NCI-H2029 (cell line): ENCODE results near the gene SH2D3A.
"Not testable (repeated sequence)": the region's sequence is repeated elsewhere in the genome, so short reads cannot be mapped to it uniquely, and the experiment has no call there.

Experiments
- DNase-seq: peaks from one replicate; lab custom pipeline; 2025; lab: John Stamatoyannopoulos, UW

SH2D3A gene

DNA sequence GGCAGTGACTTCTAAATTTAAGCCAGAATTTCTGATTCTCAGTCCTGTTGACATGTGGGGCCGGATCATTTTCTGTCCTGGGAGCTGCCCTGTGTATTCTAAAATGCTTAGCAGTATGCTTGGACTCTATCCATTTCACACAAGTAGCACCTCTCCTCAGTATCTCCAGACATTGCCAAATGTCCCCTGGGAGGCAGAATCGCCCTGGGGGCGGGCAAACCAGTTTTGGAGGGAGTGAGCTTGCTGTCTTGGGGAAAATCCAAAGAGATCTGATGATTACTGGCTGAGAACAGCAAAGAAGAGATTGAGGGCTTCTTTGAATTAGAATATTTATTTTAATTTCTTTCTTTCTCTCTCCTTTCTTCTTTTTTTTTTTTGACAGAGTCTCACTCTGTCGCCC is 21.7 kb upstream of the SH2D3A start:
- no peak for DNase-seq

DNA sequence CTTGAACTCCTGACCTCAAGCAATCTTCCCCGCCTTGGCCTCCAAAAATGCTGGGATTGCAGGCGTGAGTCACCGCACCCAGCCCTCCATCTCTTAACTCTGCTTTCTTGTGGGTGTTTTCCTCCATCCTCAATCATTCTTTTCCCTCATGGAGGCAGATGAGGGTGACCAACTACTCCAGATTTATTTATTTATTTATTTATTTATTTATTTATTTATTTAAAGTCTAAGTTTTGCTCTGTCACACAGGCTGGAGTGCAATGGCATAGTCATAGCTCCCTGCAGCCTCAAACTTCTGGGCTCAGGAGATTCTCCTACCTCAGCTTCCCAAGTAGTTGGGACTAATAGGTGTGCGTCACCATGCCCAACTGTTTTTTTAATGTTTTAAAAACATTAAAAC is 20.2 kb upstream of the SH2D3A start:
- DNase-seq = no peak

DNA sequence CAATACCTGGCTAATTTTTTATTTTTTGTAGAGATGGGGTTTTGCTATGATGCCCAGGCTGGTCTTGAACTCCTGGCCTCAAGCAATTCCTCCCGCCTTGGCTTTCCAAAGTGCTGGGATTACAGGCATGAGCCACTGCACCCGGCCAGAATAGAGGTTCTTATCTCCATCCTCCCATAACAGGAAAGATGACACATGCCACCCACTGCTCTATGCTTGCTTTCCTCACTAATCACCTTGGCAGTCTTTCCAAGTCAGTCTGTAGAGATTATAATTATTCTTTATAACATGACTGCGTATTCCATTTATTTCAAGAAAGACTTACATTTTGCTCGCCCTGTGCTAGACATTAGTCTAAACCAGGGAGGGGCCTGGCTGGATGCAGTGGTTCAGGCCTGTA is 12.0 kb upstream of the SH2D3A start:
- DNase-seq = no peak

DNA sequence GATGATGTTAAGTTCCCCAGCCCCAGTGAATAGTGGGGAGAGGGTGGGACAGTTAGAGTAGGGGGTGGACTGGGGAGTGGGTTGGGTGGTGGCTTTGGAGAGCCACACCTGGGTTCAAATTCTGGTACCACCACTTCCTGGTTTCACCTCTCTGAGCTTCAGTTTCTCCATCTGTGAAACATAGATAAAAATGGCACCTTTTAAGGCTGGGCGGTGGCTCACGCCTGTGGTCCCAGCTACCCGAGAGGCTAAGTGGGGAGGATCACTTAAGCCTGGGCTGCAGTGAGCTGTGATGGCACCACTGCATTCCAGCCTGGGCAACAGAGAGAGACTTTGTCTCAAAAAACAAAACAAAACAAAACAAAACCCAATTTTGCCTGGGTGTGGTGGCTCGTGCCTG is 11.2 kb upstream of the SH2D3A start:
- no peak for DNase-seq

DNA sequence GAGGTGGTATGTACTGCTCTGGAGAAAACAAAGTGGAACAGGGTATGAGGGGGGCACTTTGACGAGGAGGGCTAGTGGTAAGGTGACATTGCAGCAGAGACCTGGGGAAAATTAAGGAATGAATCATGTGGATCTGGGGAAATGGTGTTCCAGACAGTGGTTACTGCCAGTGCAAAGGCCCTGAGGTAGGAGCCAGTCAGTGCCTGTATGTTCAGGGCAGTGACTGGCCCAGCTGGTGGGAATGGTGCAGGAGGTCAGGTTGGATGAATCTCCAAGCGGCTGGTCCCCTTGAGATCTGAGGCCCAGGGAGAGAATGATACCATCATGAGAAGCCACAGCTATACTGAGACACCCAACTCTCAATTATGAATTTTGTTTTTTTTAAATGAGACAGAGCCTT is 10.2 kb upstream of the SH2D3A start:
- DNase-seq = no peak

DNA sequence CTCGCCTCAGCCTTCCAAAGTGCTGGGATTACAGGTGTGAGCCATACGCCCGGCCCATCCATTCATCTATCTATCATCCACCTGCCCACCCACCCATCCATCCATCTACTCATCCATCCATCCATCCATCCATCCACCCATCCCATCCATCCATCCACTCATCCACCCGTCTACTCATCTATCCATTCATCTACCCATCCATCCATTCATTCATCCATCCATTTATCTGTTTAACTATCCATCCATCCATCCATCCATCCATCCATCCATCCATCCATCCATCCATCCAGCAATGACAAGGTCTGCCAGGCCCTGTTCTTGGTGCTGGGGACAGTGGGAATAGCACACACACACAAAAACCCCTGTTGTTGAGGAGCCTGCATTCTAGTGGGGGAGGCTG is 9.8 kb upstream of the SH2D3A start:
- DNase-seq = no peak

DNA sequence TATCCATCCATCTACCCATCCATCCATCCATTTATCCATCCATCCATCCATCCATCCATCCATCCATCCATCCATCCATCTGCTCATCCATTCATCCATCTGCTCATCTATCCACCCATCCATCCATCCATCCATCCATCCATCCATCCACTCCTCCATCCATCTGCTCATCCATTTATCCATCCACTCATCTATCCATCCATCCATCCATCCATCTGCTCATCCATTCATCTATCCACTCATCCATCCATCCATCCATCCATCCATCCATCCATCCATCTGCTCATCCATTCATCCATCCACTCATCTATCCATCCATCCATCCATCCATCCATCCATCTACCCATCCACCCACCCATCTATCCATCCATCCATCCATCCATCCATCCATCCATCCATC is 8.8 kb upstream of the SH2D3A start:
- DNase-seq = not testable (repeated sequence)

DNA sequence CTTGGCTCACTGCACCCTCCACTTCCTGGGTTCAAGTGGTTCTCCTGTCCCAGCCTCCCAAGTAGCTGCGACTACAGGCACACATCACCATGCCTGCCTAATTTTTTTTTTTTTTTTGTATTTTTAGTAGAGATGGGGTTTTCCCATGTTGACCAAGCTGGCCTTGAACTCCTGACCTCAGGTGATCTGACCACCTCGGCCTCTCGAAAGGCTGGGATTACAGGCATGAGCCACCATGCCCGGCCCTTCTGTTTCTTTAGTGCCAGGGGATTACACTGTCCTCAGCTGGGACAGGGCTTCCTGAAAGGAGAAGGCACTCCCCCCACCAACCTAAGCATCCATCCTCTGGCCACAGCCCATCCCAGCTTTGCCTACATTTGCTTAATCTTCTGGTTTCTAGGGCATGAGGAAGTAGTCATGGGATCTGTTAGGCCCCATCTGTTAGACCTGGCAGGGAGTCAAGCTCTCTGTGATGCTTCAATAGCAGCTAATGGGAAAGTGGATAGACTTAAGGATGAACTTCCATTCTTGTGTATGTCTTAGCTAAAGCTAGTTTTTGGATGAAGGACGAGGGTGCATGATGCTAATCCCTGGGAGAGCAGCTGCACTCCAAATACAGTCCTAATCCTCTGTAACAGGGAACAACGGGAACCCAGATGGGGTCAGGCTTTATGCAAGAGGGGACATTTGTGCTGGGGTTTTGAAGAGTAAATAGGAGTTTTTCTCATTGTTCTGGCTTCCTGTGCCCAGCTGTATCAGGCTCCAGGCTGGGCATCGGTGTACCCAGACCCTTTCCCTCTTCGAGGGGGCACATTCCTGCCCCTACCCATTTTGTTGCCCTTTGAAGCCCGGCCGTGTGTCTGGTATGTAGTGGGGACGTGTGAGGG is 7.8 kb upstream of the SH2D3A start:
- DNase-seq = no peak

DNA sequence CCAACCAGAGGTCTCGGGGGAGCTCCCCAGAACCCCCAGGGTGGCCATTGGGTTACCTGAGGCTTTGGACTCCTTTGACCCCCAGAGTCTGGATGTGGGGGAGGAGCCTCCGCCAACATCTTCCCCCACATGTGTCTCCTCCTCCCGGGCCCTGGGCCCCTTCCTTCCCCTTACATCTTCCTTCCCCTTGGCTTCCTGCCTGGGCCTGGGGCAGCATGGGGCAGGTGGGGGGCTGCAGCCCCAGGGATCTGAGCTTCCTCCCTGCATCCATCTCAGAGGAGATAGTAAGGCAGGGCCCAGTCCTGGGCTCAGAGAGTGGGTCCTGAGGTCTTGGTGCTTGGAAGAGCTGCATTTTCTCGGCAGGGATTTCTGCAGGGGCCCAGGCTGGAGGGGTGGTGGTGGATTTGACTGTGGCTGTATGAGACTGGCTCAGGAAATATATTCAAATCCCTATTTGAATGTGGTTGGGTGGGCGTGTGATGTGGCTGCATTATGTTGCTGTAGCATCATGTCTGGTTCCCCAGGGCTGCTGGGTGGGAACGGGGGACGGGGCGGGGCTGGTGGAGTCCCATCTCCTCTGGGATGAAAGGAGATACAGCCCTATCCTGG is 6.2 kb upstream of the SH2D3A start:
- no peak for DNase-seq

DNA sequence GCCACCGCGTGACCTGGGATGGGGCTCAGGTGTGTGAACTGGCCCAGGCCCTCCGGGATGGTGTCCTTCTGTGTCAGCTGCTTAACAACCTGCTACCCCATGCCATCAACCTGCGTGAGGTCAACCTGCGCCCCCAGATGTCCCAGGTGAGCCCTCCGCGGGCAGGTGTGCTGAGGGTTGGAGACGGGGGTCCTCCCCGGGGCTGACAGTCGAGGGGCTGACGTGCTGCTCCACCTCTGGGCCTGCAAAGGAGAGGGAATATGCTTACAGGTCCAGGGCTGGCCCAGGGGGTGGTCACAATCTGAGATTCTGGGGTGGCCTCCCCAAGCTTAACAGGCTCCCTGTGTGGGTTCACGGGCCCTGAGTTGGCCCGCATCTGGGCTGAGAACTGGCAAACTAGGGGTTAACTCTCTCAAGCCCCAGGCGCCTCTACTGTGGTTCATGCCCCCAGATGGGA is 5.7 kb upstream of the SH2D3A start:
- no peak for DNase-seq

DNA sequence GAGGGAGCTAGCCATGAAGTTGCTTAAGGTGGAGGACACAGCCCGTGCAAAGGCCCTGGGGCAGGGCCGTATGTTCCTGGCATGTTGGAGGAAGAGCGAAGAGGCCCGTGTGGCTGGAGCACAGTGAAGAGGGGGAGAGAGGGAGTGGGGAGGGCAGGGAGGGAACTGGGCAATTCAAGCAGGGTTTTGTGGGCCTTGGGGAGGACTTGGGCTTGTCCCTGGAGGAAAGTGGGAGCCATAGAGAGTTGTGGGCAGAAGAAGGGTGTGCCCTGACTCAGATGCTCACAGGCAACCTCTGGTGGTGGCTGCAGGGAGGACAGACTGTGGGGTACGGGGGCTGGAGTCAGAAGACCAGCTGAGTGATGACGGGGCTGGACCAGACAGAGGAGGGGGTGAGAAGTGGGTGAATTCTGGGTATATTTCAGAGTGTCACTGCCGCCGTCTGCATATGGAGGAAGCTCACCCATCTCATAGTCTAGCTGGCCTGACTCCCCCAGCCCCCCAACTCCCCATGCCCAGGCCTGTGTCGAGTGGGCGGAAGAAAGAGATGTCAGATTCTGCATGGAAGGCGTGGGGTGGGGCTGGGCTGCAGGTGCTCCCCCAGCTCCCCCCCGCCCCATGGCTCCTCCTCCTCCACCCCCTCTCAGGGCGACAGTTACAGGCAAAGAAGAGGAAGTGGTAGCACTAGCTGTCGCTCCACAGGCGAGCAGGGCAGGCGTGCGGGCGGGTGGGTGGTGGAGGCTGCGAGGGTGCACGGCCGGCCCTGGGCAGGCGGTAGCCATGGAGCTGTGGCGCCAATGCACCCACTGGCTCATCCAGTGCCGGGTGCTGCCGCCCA is 5.0 kb upstream of the SH2D3A start, which contains the start of gene VAV1:
Gene VAV1, plus strand, starts transcription at position 681 of the 838 bp plus-strand sequence. Its CDS starts 100 bp downstream, at position 781.
- DNase-seq = no peak

DNA sequence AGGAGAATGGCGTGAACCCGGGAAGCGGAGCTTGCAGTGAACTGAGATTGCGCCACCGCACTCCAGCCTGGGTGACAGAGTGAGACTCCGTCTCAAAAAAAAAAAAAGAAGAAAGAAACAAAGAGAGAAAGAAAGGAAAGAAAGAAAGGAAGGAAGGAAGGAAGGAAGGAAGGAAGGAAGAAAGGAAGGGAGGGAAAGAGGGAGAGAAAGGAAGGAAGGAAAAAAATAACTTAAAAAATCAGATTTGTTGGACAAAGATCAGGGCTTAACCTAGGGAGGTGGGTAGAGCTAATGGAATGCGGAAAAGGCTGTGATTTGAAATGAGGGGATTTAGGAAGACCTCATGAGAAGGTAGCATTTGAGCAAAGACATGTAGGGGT is 4.4 kb upstream of the SH2D3A start:
- not testable (repeated sequence) for DNase-seq

DNA sequence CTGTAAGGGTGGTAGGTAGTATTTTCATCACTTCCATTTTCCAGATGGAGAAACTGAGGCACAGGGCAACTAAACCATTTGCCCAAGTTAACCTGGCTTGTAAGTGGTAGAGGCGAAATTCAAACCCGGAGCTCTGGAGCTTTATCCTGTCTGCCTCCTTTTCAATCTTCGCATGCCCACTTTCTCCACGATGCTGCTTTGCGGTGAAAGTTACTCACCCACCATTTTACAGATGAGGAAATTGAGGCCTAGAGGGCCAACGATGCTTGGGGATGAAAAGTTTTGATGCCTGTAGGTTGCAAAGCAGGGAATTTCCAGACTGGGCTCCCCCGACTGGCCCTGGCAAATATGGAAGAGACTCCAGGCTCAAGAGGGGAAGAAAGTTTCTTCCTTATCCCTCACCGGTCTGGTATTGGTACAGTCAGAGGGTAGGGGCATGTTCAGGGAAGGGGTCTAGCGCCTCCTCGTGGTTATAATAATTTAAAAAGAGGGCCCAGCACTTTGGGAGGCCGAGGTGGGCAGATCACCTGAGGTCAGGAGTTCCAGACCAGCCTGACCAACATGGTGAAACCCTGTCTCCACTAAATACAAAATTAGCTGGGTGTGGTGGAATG is 1.9 kb upstream of the SH2D3A start:
- DNase-seq = no peak

DNA sequence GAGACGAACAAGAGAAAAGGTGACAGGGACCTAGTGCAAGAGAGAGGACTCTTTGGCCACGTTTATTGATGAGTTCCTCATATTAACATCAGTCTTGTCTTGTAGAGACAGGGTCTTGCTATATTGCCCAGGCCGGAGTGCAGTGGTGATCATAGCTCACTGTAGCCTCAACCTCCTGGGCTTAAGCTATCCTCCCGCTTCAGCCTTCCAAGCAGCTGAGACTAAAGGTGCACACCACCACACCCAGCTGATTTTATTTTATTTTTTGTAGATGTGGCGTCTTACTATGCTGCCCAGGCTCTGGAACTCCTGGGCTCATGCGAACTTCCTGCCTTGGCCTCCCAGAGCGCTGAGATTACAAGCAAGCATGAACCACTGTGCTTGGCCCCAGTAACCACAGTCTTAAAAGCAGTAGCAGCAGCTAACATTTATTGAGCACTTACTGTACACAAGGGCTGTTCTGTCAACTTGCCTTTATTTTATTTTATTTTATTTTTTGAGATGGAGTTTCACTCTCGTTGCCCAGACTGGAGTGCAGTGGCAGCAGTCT is 1.1 kb upstream of the SH2D3A start:
- DNase-seq = no peak

DNA sequence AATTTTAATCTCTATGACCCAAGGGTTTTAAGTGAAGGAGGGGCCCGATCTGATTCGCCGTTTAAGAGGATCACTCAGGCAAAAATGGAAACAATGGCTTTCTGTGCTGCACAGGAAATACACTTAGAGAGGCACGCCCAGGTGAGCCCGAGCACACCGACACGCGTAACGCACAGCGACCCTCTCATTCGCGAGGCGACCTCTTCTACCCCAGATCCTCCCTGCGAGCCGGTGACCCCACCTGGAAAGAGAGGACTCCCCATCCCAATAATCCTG is 216 bp downstream of the SH2D3A start:
- peak; percentile 45 for DNase-seq

DNA sequence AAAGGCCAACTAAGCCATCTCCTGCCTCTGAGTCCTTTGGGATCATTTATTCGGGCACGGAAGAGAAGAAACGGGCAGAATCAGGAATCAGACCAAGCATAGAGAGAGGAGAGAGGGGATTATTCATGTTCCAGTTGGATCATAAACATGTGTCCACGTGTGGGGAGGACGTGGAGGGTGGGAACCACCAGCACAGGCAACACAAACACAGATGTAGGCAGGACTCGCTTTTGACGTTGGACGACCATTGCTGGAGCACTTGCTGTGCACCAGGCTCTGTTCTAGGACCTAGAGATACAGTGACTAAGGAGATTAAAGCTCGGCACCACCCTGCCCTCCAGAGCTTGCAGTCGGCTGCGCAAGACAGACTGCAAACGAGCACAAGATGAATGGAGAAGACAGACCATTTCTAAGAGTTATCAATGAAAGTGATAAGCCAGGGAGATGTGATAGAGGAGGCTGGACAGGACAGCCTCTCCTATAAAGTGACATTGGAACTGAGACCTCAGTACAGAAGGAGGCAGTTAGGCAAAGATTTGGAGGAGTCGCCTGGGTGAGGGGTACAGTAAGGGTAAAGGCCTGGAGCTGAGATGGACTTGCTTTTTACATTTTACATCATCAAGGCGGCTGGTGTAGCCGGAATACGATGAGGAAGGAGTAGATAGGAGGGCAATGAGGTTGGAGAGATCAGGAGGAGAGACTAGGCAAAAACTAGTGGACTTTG is 716 bp downstream of the SH2D3A start:
- DNase-seq = no peak

DNA sequence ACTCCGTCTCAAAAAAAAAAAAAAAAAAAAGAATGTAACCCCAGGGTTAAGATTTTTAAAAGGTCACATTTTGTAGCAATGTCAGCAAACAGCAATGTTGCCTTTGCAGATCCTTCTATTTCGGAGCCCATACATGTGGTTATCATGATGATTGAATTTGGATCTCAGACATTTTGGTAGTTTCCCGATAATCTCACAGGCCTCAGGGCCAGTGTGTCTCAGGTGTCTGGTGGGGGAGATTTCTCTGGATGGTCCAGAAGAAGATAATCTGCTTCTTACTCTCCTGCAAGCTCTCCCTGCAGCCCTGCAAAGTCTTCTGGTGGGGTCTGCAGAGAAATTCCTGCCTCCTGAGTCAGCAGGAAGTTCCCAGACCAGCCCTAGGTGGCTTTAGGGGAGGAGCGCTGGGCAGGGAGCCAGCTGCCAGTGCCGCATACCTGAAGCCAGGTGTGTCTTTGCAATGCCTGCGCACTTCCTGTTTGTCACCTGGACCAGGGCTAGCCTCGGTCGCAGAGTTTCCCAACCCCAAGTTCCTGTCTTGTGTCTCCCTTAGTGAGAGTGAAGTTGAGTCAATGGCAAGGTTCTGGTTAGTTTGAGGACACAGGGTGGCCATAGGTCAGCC is 1.4 kb downstream of the SH2D3A start:
- DNase-seq = peak; percentile 89

DNA sequence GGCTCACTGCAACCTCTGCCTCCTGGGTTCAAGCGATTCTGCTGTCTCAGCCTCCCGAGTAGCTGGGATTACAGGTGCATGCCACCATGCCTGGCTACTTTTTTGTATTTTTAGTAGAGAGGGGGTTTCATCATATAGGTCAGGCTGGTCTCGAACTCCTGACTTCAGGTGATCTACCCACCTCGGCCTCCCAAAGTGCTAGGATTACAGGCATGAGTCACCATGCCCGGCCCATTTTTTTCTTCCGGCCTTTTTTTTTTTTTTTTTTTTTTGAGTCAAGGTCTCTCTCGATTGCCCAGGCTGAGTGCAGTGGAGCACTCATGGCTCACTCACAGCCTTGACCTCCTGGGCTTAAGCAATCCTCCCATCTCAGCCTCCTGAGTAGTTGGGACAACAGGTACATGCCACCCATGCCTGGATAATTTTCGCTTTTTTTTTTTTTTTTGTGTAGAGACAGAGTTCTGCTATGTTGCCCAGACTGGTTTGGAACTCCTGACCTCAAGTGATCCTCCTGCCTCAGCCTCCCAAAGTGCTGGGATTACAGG is 4.9 kb downstream of the SH2D3A start:
- DNase-seq = not testable (repeated sequence)

DNA sequence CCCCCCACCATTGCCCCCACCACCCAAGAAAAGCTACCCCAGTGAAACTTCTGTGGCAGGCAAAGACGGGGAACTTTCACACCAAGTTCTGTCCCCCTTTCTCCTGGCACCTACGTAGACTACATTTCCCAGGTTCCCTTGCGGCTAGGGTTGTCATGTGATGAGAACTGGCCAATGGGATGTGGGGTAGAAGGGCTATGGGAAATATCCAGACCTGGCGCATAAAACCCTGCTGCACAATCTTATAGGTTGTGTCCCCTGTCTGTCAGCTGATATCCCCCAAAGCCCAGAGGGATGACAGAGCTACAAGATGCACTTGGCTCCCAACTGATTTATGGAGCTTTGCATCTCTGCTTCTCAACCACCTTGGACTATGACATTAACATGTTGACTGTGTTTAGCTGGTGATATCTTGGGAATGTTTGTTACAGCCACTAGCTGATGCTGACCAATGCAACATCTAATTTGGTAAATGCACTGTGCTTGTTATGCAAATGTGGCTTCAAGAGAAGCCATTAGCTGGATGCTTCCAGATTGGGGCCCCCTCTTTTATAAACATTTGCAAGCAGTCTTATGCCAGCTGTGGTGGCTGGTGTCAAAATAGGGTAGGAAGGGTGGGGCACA is 6.1 kb downstream of the SH2D3A start:
- DNase-seq = no peak

DNA sequence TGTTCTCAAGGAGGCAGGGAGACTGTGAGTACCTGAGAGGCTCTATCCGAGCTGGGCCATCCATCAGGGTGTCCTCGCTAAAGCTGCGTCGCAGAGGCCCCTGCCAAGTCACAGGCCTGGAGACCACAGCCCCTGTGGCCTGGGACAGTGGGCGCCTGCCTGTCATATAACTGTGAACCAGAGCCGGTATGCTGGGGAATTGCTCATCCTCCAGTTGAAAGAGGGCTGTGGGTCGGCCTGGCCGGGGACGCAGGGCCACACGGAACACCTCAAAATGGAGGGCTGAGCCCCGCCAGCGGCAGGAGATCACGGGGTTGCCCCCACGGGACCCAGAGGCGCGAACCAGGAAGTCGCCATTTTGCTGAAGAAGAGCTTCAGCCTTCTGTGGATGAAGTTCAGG is 6.6 kb downstream of the SH2D3A start:
- DNase-seq = no peak
